Activated B cell treated with CpG ODN at 0.5 μM for 24 hours (primary cell): ENCODE measurements around the gene REM1. TPM values are rescaled to one million over a fixed set of nuclear protein-coding genes. Genes with fewer than 3 reads are reported as not detected.
"Not testable (repeated sequence)": the region's sequence is repeated elsewhere in the genome, so short reads cannot be mapped to it uniquely, and the experiment has no call there.

Source experiments
- ATAC-seq: fragments of 200-7000 bp; cut with Tn5 transposase; one replicate; pipeline ENCODE4 v1.10.0; 2021; ENCODE audit warnings: low read depth, mild to moderate bottlenecking, moderate library complexity
- CTCF ChIA-PET: fragments of 350-600 bp; sonication (Branson Sonifier 250); formaldehyde crosslinking; loops from one replicate; lab custom pipeline; 2021; ENCODE audit warnings: antibody characterized with exemption; lab: Charles Lee
- POLR2A ChIA-PET: fragments of 350-600 bp; sonication (Branson Sonifier 250); formaldehyde crosslinking; loops from one replicate; lab custom pipeline; 2021; ENCODE audit warnings: antibody characterized with exemption; lab: Charles Lee
- DNase-seq: peaks from one replicate; pipeline ENCODE4 v3.0.0; 2022
- H3K27ac Mint-ChIP-seq: one replicate; pipeline ENCODE4 v1.8.0; 2020; ENCODE audit warnings: mixed read lengths
- H3K27me3 Mint-ChIP-seq: one replicate; pipeline ENCODE4 v1.8.0; 2021; ENCODE audit warnings: mixed read lengths
- H3K36me3 Mint-ChIP-seq: one replicate; pipeline ENCODE4 v1.8.0; 2021; ENCODE audit warnings: low read depth, mixed read lengths
- H3K4me1 Mint-ChIP-seq: one replicate; pipeline ENCODE4 v1.8.0; 2021; ENCODE audit warnings: mixed read lengths
- H3K4me3 Mint-ChIP-seq: one replicate; pipeline ENCODE4 v1.8.0; 2020; ENCODE audit warnings: mild to moderate bottlenecking, mixed read lengths
- H3K9me3 Mint-ChIP-seq: one replicate; pipeline ENCODE4 v1.8.0; 2020; ENCODE audit warnings: mixed read lengths
- CTCF ChIP-seq: fragments of 200-600 bp; IDR thresholded peaks from one replicate; pipeline ENCODE4 v1.8.0; 2022; ENCODE audit warnings: antibody characterized with exemption, mild to moderate bottlenecking
- intact Hi-C: fragments of 100-400 bp; cut with micrococcal nuclease; formaldehyde crosslinking; loops from one replicate; pipeline ENCODE4 v1.15.1; 2024
- total RNA-seq: library from RNA; stranded (reverse); gene quantifications from 2 replicates; pipeline ENCODE4 v1.2.3, GENCODE V29; 2022

REM1 gene
- total RNA-seq, 1 donor from 2014 or later = not detected

- no peak for TF ChIP-seq CTCF
- intact Hi-C loops = loop anchor here (2.0 kb wide), 1 partner anchor 89 kb away; the partner anchor contains the start of gene ID1
- POLR2A ChIA-PET = no interaction called here
These were observed 40.7 kb downstream of the REM1 start for GRCh38 chr20:31515775-31516107.

GRCh38 chr20:31516166-31516565, 41.1 kb downstream of the REM1 start:
- Mint-ChIP-seq H3K27me3 (no peaks in the 10 kb centered on the region), H3K4me1 (peaks cover 17% of the 10 kb centered on the region), H3K36me3 (peaks cover 17% of the 10 kb centered on the region), H3K27ac (no peak overlapping the region), H3K9me3 (no peaks in the 10 kb centered on the region), H3K4me3 (no peak overlapping the region)
- POLR2A ChIA-PET = no interaction called here
- DNase-seq (no peak), ATAC-seq (no peak)
- TF ChIP-seq CTCF = no peak
- CTCF ChIA-PET = no interaction called here
- intact Hi-C loops = no loop called here

More at GRCh38 chr20:31515775-31516107, 40.7 kb downstream of the REM1 start:
- Mint-ChIP-seq H3K4me3 (no peak overlapping the region), H3K27me3 (no peaks in the 10 kb centered on the region), H3K27ac (no peak overlapping the region), H3K36me3 (peaks cover 13% of the 10 kb centered on the region), H3K9me3 (no peaks in the 10 kb centered on the region), H3K4me1 (peaks cover 15% of the 10 kb centered on the region)
- CTCF ChIA-PET = no interaction called here
- ATAC-seq = no peak
- no peak for DNase-seq

GRCh38 chr20:31516651-31517050, 41.6 kb downstream of the REM1 start:
- Mint-ChIP-seq H3K27ac (no peak overlapping the region), H3K4me1 (peaks cover 17% of the 10 kb centered on the region), H3K36me3 (peaks cover 19% of the 10 kb centered on the region), H3K9me3 (no peaks in the 10 kb centered on the region), H3K4me3 (no peak overlapping the region), H3K27me3 (no peaks in the 10 kb centered on the region)
- ATAC-seq (no peak), DNase-seq (no peak)
- intact Hi-C loops = no loop called here
- CTCF ChIA-PET = no interaction called here
- no peak for TF ChIP-seq CTCF
- POLR2A ChIA-PET = no interaction called here

- Mint-ChIP-seq H3K9me3 (no peaks in the 10 kb centered on the region), H3K36me3 (peaks cover 19% of the 10 kb centered on the region), H3K4me3 (no peak overlapping the region), H3K27ac (no peak overlapping the region), H3K4me1 (peaks cover 17% of the 10 kb centered on the region), H3K27me3 (no peaks in the 10 kb centered on the region)
- ChIA-PET POLR2A (no interaction called here), CTCF (no interaction called here)
- TF ChIP-seq CTCF = no peak
- ATAC-seq (no peak), DNase-seq (no peak)
- intact Hi-C loops = no loop called here
These were observed 42.3 kb downstream of the REM1 start for GRCh38 chr20:31517373-31517772.

GRCh38 chr20:31521267-31521666, 46.2 kb downstream of the REM1 start:
- DNase-seq, H3K9me3 Mint-ChIP-seq, H3K27me3 Mint-ChIP-seq, H3K27ac Mint-ChIP-seq, intact Hi-C loops, H3K4me3 Mint-ChIP-seq, POLR2A ChIA-PET, ATAC-seq: not testable (repeated sequence)
- H3K4me1 Mint-ChIP-seq = peaks cover 17% of the 10 kb centered on the region
- CTCF ChIA-PET = interaction anchor here (1.1 to 1.4 kb wide), 3 partner anchors 18 to 140 kb away, joined by 3 to 4 read pairs (median 3); no protein-coding TSS in a partner anchor
- peaks cover 33% of the 10 kb centered on the region for H3K36me3 Mint-ChIP-seq

GRCh38 chr20:31522731-31523130, 47.6 kb downstream of the REM1 start:
- Mint-ChIP-seq H3K27ac (no peak overlapping the region), H3K9me3 (no peaks in the 10 kb centered on the region), H3K4me3 (no peak overlapping the region), H3K27me3 (no peaks in the 10 kb centered on the region), H3K36me3 (peaks cover 47% of the 10 kb centered on the region), H3K4me1 (peaks cover 17% of the 10 kb centered on the region)
- DNase-seq = no peak
- ChIA-PET POLR2A (interaction anchor here (0.7 kb wide), 1 partner anchor 21 kb away, joined by 4 read pairs; no protein-coding TSS in a partner anchor), CTCF (no interaction called here)
- ATAC-seq = no peak
- TF ChIP-seq CTCF = no peak
- intact Hi-C loops = no loop called here
